SKM-1 treated with dmso at 0.1 percent for 144 hours (cell line): Measurements from ENCODE around the gene C3orf52.

Source experiments
- DNase-seq: peaks from one replicate; lab custom pipeline; 2025; ENCODE audit not compliant: unreplicated experiment; lab: John Stamatoyannopoulos, UW

Gene C3orf52

GRCh38 chr3:112117841-112118571, 31.8 kb downstream of the C3orf52 start:
- DNase-seq, result peak; percentile 8

GRCh38 chr3:112119962-112120836, 34.0 kb downstream of the C3orf52 start:
- no peak for DNase-seq

- no peak for DNase-seq
Observed at GRCh38 chr3:112121577-112122547, 35.7 kb downstream of the C3orf52 start.

GRCh38 chr3:112122870-112123269, 36.7 kb downstream of the C3orf52 start:
- DNase-seq, result no peak

GRCh38 chr3:112123548-112123947, 37.4 kb downstream of the C3orf52 start:
- no peak for DNase-seq

GRCh38 chr3:112124907-112125607, 38.9 kb downstream of the C3orf52 start:
- DNase-seq, result no peak

GRCh38 chr3:112126511-112126911, 40.3 kb downstream of the C3orf52 start:
- DNase-seq, result no peak

GRCh38 chr3:112127522-112128494, 41.6 kb downstream of the C3orf52 start:
- DNase-seq, result no peak

- DNase-seq, result no peak
Observed at GRCh38 chr3:112128843-112129727, 42.9 kb downstream of the C3orf52 start.

GRCh38 chr3:112129925-112130637, 43.9 kb downstream of the C3orf52 start:
- DNase-seq, result no peak

GRCh38 chr3:112130638-112130993, 44.4 kb downstream of the C3orf52 start:
- DNase-seq, result no peak

GRCh38 chr3:112131111-112131510, 44.9 kb downstream of the C3orf52 start:
- no peak for DNase-seq

- DNase-seq, result no peak
Observed at GRCh38 chr3:112132088-112132487, 45.9 kb downstream of the C3orf52 start.

- DNase-seq, result no peak
Observed at GRCh38 chr3:112132554-112132953, 46.4 kb downstream of the C3orf52 start.

GRCh38 chr3:112132975-112133448, 46.8 kb downstream of the C3orf52 start, which contains the start of gene GCSAM:
TSS of gene GCSAM (minus strand) at chr3:112133248. CDS start at chr3:112133120, 128 bp downstream.
- peak; percentile 58 for DNase-seq

GRCh38 chr3:112133626-112134334, 47.6 kb downstream of the C3orf52 start:
- DNase-seq, result no peak
